ENCODE measurements around the gene ESR1. TPM values are rescaled to one million over a fixed set of nuclear protein-coding genes. Genes with fewer than 3 reads are reported as not detected.
A peak's percentile ranks its signal among the peaks of the same experiment; 100 is the strongest.
"Not testable (repeated sequence)": the region's sequence is repeated elsewhere in the genome, so short reads cannot be mapped to it uniquely, and the experiment has no call there.

Gene ESR1
- total RNA-seq, 2 donors from 2014 or later = 4.9 TPM

DNA sequence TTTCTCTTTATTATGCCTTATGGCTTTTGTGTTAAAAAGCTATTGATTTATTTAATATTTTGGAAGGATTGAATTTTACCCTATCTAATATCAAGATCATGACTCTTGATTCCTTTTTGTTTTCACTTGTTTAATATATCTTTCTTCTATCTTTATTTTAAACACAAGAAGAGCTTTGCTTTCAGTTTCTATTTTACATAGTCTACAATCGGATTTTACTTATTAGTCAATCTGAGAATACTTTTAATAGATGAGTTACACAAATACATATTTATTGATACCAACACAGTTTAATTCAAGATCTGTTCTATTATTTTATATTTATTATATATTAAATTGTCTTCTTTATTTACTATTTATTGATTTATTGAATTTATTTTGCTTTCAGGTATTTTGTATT is 218.8 kb downstream of the ESR1 start:
- DNase-seq (ENCODE audit: low spot score) (no peak), ATAC-seq (ENCODE audit: insufficient number of reproducible peaks, low FRiP score, low read depth) (no peak)
- Histone ChIP-seq H3K9me3 (peaks cover 4% of the 10 kb centered on the region), H3K4me1 (ENCODE audit: control insufficient read depth in 1 of 2, low read depth in 2 of 2) (no peaks in the 10 kb centered on the region), H3K4me3 (peak overlapping the region; percentile 33), H3K27ac (no peak overlapping the region), H3K36me3 (no peaks in the 10 kb centered on the region), H3K27me3 (replicated peaks; ENCODE audit: insufficient read depth) (no peaks in the 10 kb centered on the region)
- TF ChIP-seq, protein P1, sequence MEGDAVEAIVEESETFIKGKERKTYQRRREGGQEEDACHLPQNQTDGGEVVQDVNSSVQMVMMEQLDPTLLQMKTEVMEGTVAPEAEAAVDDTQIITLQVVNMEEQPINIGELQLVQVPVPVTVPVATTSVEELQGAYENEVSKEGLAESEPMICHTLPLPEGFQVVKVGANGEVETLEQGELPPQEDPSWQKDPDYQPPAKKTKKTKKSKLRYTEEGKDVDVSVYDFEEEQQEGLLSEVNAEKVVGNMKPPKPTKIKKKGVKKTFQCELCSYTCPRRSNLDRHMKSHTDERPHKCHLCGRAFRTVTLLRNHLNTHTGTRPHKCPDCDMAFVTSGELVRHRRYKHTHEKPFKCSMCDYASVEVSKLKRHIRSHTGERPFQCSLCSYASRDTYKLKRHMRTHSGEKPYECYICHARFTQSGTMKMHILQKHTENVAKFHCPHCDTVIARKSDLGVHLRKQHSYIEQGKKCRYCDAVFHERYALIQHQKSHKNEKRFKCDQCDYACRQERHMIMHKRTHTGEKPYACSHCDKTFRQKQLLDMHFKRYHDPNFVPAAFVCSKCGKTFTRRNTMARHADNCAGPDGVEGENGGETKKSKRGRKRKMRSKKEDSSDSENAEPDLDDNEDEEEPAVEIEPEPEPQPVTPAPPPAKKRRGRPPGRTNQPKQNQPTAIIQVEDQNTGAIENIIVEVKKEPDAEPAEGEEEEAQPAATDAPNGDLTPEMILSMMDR (IDR thresholded peaks at IDR 0.05) = no peak

DNA sequence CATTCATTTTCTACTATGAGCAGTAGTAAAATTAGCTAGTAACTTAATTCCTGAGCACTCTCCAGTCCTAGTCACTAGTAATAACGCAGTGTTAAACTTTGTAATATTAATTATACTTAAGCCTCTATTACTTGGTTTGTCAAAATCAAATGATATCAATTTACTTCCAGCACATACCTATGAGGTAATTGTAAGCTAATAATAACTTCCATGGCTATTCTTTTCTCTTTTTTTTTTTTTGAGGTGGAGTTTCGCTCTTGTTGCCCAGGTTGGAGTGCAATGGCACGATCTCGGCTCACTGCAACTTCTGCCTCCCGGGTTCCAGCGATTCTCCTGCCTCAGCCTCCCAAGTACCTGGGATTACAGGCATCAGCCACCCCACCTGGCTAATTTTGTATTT is 219.3 kb downstream of the ESR1 start:
- H3K27me3 ChIP-seq (replicated peaks; ENCODE audit: insufficient read depth); H3K4me1 ChIP-seq (ENCODE audit: control insufficient read depth in 1 of 2, low read depth in 2 of 2); H3K9me3 ChIP-seq; DNase-seq (ENCODE audit: low spot score); H3K36me3 ChIP-seq; ATAC-seq (ENCODE audit: insufficient number of reproducible peaks, low FRiP score, low read depth); H3K27ac ChIP-seq; H3K4me3 ChIP-seq: not testable (repeated sequence)

DNA sequence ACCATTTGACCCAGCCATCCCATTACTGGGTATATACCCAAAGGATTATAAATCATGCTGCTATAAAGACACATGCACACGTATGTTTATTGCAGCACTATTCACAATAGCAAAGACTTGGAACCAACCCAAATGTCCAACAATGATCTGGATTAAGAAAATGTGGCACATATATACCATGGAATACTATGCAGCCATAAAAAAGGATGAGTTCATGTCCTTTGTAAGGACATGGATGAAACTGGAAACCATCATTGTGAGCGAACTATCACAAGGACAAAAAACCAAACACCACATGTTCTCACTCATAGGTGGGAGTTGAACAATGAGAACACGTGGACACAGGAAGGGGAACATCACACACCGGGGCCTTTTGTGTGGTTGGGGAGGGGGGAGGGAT is 226.3 kb downstream of the ESR1 start:
- not testable (repeated sequence) for H3K27ac ChIP-seq; H3K4me1 ChIP-seq (ENCODE audit: control insufficient read depth in 1 of 2, low read depth in 2 of 2); DNase-seq (ENCODE audit: low spot score); H3K4me3 ChIP-seq; ATAC-seq (ENCODE audit: insufficient number of reproducible peaks, low FRiP score, low read depth); H3K36me3 ChIP-seq; H3K9me3 ChIP-seq; H3K27me3 ChIP-seq (replicated peaks; ENCODE audit: insufficient read depth)

DNA sequence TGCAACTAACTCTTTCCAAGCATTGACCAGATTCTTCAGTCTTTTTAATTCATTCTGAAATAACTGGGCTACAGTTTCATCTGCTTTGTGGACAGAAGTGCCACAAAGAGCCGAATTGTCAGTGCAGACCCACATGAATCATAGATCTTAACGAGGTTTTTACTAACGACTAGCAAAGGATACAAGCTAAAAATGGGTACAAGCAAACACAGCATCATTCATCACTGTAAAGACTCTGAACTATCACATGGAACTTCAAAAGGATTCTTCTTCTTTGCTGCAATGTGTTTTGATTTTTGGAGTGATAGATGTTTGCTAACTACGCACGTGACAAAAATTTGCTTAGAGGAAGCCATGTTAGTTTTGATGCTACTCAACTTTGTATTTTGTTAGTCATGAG is 227.1 kb downstream of the ESR1 start:
- TF ChIP-seq, protein P1 (IDR thresholded peaks at IDR 0.05) = no peak

DNA sequence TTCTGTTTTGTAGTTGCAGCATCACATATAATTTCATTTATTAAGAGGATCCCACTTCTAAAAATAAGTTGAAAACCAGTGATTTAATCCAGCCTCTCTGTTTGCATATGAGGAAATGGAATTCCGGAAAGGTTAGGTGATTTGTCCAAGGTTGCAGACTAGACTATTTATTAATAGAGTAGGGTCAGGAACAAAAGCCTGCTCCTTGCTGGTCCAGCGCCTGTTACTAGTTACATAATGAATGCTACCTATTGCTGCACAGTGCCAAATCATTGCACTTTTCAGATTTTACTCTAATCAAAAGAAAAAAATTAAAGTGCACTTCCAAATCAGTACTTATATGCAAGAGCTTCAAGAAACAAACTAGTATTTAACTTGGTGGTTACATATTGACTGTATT is 238.6 kb downstream of the ESR1 start:
- TF ChIP-seq, protein P1 (IDR thresholded peaks at IDR 0.05) = no peak
- Histone ChIP-seq H3K4me1 (ENCODE audit: control insufficient read depth in 1 of 2, low read depth in 2 of 2) (no peaks in the 10 kb centered on the region), H3K27me3 (replicated peaks; ENCODE audit: insufficient read depth) (no peaks in the 10 kb centered on the region), H3K27ac (no peak overlapping the region), H3K4me3 (no peak overlapping the region), H3K9me3 (no peaks in the 10 kb centered on the region), H3K36me3 (no peaks in the 10 kb centered on the region)
- DNase-seq (ENCODE audit: low spot score) (no peak), ATAC-seq (ENCODE audit: insufficient number of reproducible peaks, low FRiP score, low read depth) (no peak)

More for the DNA sequence above, 227.1 kb downstream of the ESR1 start:
- Histone ChIP-seq H3K9me3 (no peaks in the 10 kb centered on the region), H3K4me1 (ENCODE audit: control insufficient read depth in 1 of 2, low read depth in 2 of 2) (no peaks in the 10 kb centered on the region), H3K36me3 (no peaks in the 10 kb centered on the region), H3K27ac (no peak overlapping the region), H3K27me3 (replicated peaks; ENCODE audit: insufficient read depth) (no peaks in the 10 kb centered on the region), H3K4me3 (no peak overlapping the region)
- ATAC-seq (ENCODE audit: insufficient number of reproducible peaks, low FRiP score, low read depth) (no peak), DNase-seq (ENCODE audit: low spot score) (no peak)

DNA sequence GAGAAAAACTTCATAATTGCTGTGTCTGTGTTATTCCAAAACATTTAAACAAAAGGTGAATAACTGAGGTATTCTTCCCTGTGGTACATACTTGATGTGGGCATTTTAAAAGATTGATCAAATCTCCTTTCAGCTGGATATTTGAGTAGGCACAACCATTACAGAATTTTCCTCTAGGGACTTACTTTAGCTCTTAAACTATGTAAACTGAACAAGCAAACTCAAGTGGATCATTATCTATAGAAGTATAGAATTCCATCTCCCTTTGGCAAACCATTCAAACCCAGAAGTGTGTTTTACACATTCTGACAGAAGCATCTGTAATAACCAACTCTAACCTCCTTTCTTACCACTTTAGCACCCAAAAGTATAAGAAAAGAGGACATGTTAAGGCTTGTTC is 241.4 kb downstream of the ESR1 start:
- H3K27ac ChIP-seq = no peak overlapping the region
- no peaks in the 10 kb centered on the region for H3K4me1 ChIP-seq (ENCODE audit: control insufficient read depth in 1 of 2, low read depth in 2 of 2)
- DNase-seq (ENCODE audit: low spot score) (no peak), ATAC-seq (ENCODE audit: insufficient number of reproducible peaks, low FRiP score, low read depth) (no peak)
- TF ChIP-seq, protein P1 (IDR thresholded peaks at IDR 0.05) = no peak
- no peaks in the 10 kb centered on the region for H3K9me3 ChIP-seq
- H3K36me3 ChIP-seq = no peaks in the 10 kb centered on the region
- H3K27me3 ChIP-seq (replicated peaks; ENCODE audit: insufficient read depth) = no peaks in the 10 kb centered on the region
- H3K4me3 ChIP-seq = no peak overlapping the region
